ENCODE results near the gene SLC35G6. TPM values are rescaled to one million over a fixed set of nuclear protein-coding genes. Genes with fewer than 3 reads are reported as not detected.
"Not testable (repeated sequence)": the region's sequence is repeated elsewhere in the genome, so short reads cannot be mapped to it uniquely, and the experiment has no call there.

Gene SLC35G6
- total RNA-seq, 2 donors from 2014 or later, result not detected

- DNase-seq (ENCODE audit: low spot score) (no peak), ATAC-seq (no peak)
- Mint-ChIP-seq H3K27ac (peak overlapping the region in 1 of 2 donors; percentile 79), H3K36me3 (no peaks in the 10 kb centered on the region), H3K4me1 (ENCODE audit: low read depth in 2 of 2) (peaks cover 8 to 13% of the 10 kb centered on the region in 2 donors), H3K4me3 (no peak overlapping the region), H3K9me3 (no peaks in the 10 kb centered on the region), H3K27me3 (no peaks in the 10 kb centered on the region)
Measured at GRCh38 chr17:7466318-7466638, 15.0 kb upstream of the SLC35G6 start.

- peak overlapping the region in 1 of 2 donors; percentile 79 for H3K27ac Mint-ChIP-seq
- H3K27me3 Mint-ChIP-seq, result no peaks in the 10 kb centered on the region
- H3K4me1 Mint-ChIP-seq (ENCODE audit: low read depth in 2 of 2), result peaks cover 11 to 16% of the 10 kb centered on the region in 2 donors
- no peaks in the 10 kb centered on the region for H3K9me3 Mint-ChIP-seq
- no peak for DNase-seq (ENCODE audit: low spot score)
- H3K4me3 Mint-ChIP-seq, result no peak overlapping the region
- peak in 1 of 2 donors; percentile 14 for ATAC-seq
- no peaks in the 10 kb centered on the region for H3K36me3 Mint-ChIP-seq
Measured at GRCh38 chr17:7466639-7467341, 14.5 kb upstream of the SLC35G6 start.

- Mint-ChIP-seq H3K27ac (peak overlapping the region in 1 of 2 donors; percentile 79), H3K9me3 (no peaks in the 10 kb centered on the region), H3K27me3 (no peaks in the 10 kb centered on the region), H3K4me3 (no peak overlapping the region), H3K36me3 (no peaks in the 10 kb centered on the region), H3K4me1 (ENCODE audit: low read depth in 2 of 2) (peaks cover 15 to 20% of the 10 kb centered on the region in 2 donors)
- ATAC-seq, result no peak
- DNase-seq (ENCODE audit: low spot score), result no peak
Measured at GRCh38 chr17:7467498-7467897, 13.7 kb upstream of the SLC35G6 start.

- Mint-ChIP-seq H3K27me3 (no peaks in the 10 kb centered on the region), H3K27ac (peak overlapping the region in 1 of 2 donors; percentile 48), H3K36me3 (no peaks in the 10 kb centered on the region), H3K4me3 (no peak overlapping the region), H3K4me1 (ENCODE audit: low read depth in 2 of 2) (peaks cover 15 to 17% of the 10 kb centered on the region in 2 donors), H3K9me3 (no peaks in the 10 kb centered on the region)
- ATAC-seq, result no peak
- no peak for DNase-seq (ENCODE audit: low spot score)
Measured at GRCh38 chr17:7468290-7468689, 13.0 kb upstream of the SLC35G6 start.

GRCh38 chr17:7468804-7469389 is 12.3 kb upstream of the SLC35G6 start:
- peaks cover 15 to 17% of the 10 kb centered on the region in 2 donors for H3K4me1 Mint-ChIP-seq (ENCODE audit: low read depth in 2 of 2)
- H3K27me3 Mint-ChIP-seq, result no peaks in the 10 kb centered on the region
- no peaks in the 10 kb centered on the region for H3K9me3 Mint-ChIP-seq
- ATAC-seq (no peak), DNase-seq (ENCODE audit: low spot score) (no peak)
- H3K36me3 Mint-ChIP-seq, result no peaks in the 10 kb centered on the region
- no peak overlapping the region for H3K27ac Mint-ChIP-seq
- no peak overlapping the region for H3K4me3 Mint-ChIP-seq

- H3K27me3 Mint-ChIP-seq; H3K4me3 Mint-ChIP-seq; H3K9me3 Mint-ChIP-seq; H3K27ac Mint-ChIP-seq; ATAC-seq; DNase-seq (ENCODE audit: low spot score); H3K36me3 Mint-ChIP-seq: not testable (repeated sequence)
- peaks cover 15 to 17% of the 10 kb centered on the region in 2 donors for H3K4me1 Mint-ChIP-seq (ENCODE audit: low read depth in 2 of 2)
Measured at GRCh38 chr17:7469843-7470242, 11.4 kb upstream of the SLC35G6 start.

GRCh38 chr17:7470457-7470973 is 10.7 kb upstream of the SLC35G6 start:
- peaks cover 15 to 18% of the 10 kb centered on the region in 2 donors for H3K4me1 Mint-ChIP-seq (ENCODE audit: low read depth in 2 of 2)
- H3K36me3 Mint-ChIP-seq; H3K9me3 Mint-ChIP-seq; H3K27me3 Mint-ChIP-seq; DNase-seq (ENCODE audit: low spot score); ATAC-seq; H3K4me3 Mint-ChIP-seq: not testable (repeated sequence)
- peak overlapping the region in 1 of 2 donors; percentile 72 for H3K27ac Mint-ChIP-seq

- ATAC-seq (no peak), DNase-seq (ENCODE audit: low spot score) (no peak)
- Mint-ChIP-seq H3K36me3 (no peaks in the 10 kb centered on the region), H3K4me3 (no peak overlapping the region), H3K9me3 (no peaks in the 10 kb centered on the region), H3K27me3 (no peaks in the 10 kb centered on the region), H3K27ac (peak overlapping the region; percentile 14 to 80), H3K4me1 (ENCODE audit: low read depth in 2 of 2) (peaks cover 25 to 26% of the 10 kb centered on the region in 2 donors)
Measured at GRCh38 chr17:7471729-7472128, 9.5 kb upstream of the SLC35G6 start.

- not testable (repeated sequence) for H3K9me3 Mint-ChIP-seq; ATAC-seq; H3K27me3 Mint-ChIP-seq; DNase-seq (ENCODE audit: low spot score); H3K36me3 Mint-ChIP-seq; H3K4me3 Mint-ChIP-seq; H3K27ac Mint-ChIP-seq
- H3K4me1 Mint-ChIP-seq (ENCODE audit: low read depth in 2 of 2), result peaks cover 37 to 42% of the 10 kb centered on the region in 2 donors
Measured at GRCh38 chr17:7474767-7475166, 6.5 kb upstream of the SLC35G6 start.

- Mint-ChIP-seq H3K27me3 (no peaks in the 10 kb centered on the region), H3K4me3 (peak overlapping the region; percentile 41), H3K9me3 (no peaks in the 10 kb centered on the region), H3K4me1 (ENCODE audit: low read depth in 2 of 2) (peaks cover 43 to 47% of the 10 kb centered on the region in 2 donors), H3K36me3 (no peaks in the 10 kb centered on the region), H3K27ac (peak overlapping the region; percentile 83 to 93)
- ATAC-seq (no peak), DNase-seq (ENCODE audit: low spot score) (no peak)
Measured at GRCh38 chr17:7475764-7476422, 5.4 kb upstream of the SLC35G6 start.

- Mint-ChIP-seq H3K36me3 (no peaks in the 10 kb centered on the region), H3K27me3 (no peaks in the 10 kb centered on the region), H3K4me1 (ENCODE audit: low read depth in 2 of 2) (peaks cover 43 to 45% of the 10 kb centered on the region in 2 donors), H3K27ac (peak overlapping the region; percentile 83 to 93), H3K9me3 (no peaks in the 10 kb centered on the region), H3K4me3 (peak overlapping the region; percentile 41)
- ATAC-seq (no peak), DNase-seq (ENCODE audit: low spot score) (no peak)
Measured at GRCh38 chr17:7476494-7476893, 4.8 kb upstream of the SLC35G6 start.

- Mint-ChIP-seq H3K27ac (peak overlapping the region; percentile 83 to 93), H3K27me3 (no peaks in the 10 kb centered on the region), H3K4me1 (ENCODE audit: low read depth in 2 of 2) (peaks cover 44 to 45% of the 10 kb centered on the region in 2 donors), H3K4me3 (no peak overlapping the region), H3K36me3 (no peaks in the 10 kb centered on the region), H3K9me3 (no peaks in the 10 kb centered on the region)
- DNase-seq (ENCODE audit: low spot score) (no peak), ATAC-seq (no peak)
Measured at GRCh38 chr17:7476951-7477350, 4.3 kb upstream of the SLC35G6 start.

GRCh38 chr17:7477392-7478275 is 3.6 kb upstream of the SLC35G6 start:
- H3K4me1 Mint-ChIP-seq (ENCODE audit: low read depth in 2 of 2), result peaks cover 46 to 48% of the 10 kb centered on the region in 2 donors
- peak overlapping the region; percentile 91 for H3K4me3 Mint-ChIP-seq
- H3K27me3 Mint-ChIP-seq, result no peaks in the 10 kb centered on the region
- no peaks in the 10 kb centered on the region for H3K9me3 Mint-ChIP-seq
- DNase-seq (ENCODE audit: low spot score), result no peak
- no peak for ATAC-seq
- peak overlapping the region; percentile 83 to 93 for H3K27ac Mint-ChIP-seq
- no peaks in the 10 kb centered on the region for H3K36me3 Mint-ChIP-seq

Measured in natural killer cell treated with Interleukin-12 subunit alpha and Interleukin-12 subunit beta and Interleukin-15 and Interleukin-18, amount 100 ng/mL, for 72 hours (primary cell).